ENCODE results near the gene CA10.
A peak's percentile ranks its signal among the peaks of the same experiment; 100 is the strongest.

- TF ChIP-seq CTCF (conservative IDR thresholded peaks at IDR 0.05; ENCODE audit: low read depth in 2 of 2) (peak; percentile 54 to 75), POLR2AphosphoS5 (IDR thresholded peaks at IDR 0.05; ENCODE audit: low read depth) (no peak), ZNF114 (CRISPR knock-in tag; IDR thresholded peaks at IDR 0.05) (no peak), JUNB (IDR thresholded peaks at IDR 0.05; ENCODE audit: unreplicated experiment) (no peak), EZH2phosphoT487 (IDR thresholded peaks at IDR 0.05; ENCODE audit: unreplicated experiment) (no peak), REST (IDR thresholded peaks at IDR 0.05; ENCODE audit: unreplicated experiment) (no peak), EZH2 (IDR thresholded peaks at IDR 0.05; ENCODE audit: low read depth, unreplicated experiment) (no peak), CREB1 (CRISPR knock-in tag; IDR thresholded peaks at IDR 0.05; ENCODE audit: low read depth) (no peak), ETS1 (IDR thresholded peaks at IDR 0.05) (no peak), NANOG (IDR thresholded peaks at IDR 0.05; ENCODE audit: borderline replicate concordance) (no peak), STAT1 (IDR thresholded peaks at IDR 0.05; ENCODE audit: unreplicated experiment) (no peak), ZNF331 (CRISPR knock-in tag; IDR thresholded peaks at IDR 0.05; ENCODE audit: low read depth) (no peak)
These were observed 522.2 kb downstream of the CA10 start for GRCh38 chr17:51636291-51636690.

Measured in GM23338 (cell line).